HCEC 1CT (cell line): Measurements from ENCODE around the gene BUD13.

Experiments
- DNase-seq: peaks from one replicate; pipeline ENCODE4 v3.0.0-alpha.2; 2017

Gene BUD13

DNA sequence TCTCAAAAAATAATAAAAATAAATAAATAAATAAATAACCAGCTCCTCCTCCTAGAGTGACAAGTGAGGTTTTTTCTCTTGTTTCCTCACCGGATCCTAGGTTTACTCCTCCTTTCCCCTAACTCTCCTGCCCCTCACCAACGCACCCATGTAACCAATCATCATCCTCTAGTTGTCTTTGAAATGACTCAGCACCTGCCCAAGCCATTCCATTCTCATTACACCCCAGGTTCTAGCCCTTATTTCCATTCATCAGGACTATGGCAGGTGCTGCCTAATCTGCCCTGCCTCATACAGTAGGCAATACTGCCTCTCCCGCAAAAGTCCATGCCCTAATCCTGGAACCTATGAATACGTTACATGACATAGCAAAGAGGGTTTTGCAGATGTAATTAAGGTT is 60.4 kb downstream of the BUD13 start:
- no peak for DNase-seq

DNA sequence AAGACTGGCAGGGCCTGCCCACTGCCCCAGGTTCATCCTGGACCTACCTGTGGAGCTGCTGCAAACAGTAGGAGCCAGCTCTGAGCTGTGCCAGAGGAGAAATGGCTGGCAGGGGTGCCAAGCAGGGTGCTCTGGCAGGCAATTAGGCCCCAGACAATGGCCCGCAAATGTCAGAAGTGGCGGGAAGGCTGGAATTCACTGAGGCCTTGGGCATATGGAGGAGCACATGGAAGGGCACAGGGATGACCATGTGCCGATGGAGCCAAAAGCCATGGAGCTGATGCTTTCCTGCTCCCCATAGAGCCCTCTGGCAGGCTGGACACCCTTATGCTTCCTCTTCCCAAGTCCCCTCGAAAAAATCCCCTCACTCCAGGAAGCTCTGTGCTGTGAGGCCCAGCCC is 62.0 kb downstream of the BUD13 start:
- no peak for DNase-seq

DNA sequence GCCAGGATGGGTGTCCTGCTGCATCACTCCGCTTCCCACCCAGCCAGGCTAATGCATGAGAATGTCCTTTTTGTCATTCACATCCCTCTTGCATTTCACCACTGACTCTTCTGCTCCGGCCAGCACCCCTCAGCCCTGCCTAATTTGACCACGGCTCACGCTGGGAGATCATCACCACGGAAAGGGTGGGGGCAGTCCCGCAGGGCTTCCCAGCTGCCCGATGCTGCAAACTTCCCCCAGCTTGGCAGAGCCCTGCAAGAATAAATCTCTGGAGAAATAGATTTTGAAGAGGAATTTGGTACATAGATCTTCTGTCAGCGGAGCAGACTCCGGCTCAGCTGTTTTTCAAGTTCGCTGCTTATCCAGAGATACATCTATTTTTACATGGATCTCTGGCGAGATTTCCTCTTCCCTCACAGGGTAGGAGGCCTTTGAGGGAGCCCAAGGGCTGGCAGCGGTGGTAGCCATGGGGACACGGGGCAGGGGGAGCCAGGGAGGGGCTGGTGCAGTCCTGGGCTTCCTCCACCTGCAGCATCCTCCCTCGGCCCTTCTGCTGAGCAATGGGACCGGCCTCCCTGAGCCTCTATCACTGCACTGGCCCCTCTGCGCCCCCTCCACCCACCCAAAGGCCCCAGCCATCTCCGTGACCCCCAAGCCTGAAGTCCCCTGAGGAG is 62.6 kb downstream of the BUD13 start:
- no peak for DNase-seq

DNA sequence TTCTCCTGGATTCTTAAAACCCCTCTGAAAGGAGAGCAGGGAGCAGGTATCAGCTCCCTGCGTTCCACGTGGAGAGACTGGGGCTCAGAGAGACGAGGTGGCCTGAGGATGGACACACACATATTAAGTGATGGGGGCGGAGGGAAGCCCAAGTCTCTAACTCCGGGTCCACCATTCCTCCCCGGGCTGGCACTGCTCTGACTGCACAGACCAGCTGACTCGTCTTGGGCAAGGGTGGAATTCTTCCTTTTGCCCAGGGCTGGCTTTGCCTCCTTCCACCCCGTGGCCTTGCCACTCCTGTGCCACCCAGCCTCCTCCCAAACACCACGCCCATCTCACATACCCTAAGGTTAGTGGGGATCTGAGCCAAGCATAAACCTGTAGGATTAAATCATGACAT is 65.0 kb downstream of the BUD13 start:
- DNase-seq, result no peak

DNA sequence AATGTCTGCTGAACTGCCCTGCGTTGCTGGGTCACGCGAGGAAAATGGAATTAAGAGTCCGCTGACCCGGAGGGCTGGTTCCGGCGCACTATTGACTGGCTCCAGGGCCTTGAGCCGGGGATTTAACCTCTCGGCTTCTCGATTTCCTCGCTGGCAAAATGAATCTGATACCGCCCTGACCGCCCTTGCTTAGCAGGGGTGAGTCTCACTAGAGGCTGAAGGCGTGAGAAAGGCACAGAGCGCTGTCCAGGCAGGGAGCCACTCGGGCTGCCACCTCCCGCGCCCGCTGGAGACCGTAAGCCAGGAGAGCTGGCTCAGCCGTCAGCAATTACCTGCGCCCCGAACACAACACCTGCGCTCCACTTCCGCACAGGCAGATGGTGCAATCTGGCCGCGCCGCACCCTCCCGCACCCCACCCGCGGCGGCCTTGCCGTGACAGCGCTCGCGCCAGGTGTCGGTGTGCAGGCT is 65.6 kb downstream of the BUD13 start:
- no peak for DNase-seq

DNA sequence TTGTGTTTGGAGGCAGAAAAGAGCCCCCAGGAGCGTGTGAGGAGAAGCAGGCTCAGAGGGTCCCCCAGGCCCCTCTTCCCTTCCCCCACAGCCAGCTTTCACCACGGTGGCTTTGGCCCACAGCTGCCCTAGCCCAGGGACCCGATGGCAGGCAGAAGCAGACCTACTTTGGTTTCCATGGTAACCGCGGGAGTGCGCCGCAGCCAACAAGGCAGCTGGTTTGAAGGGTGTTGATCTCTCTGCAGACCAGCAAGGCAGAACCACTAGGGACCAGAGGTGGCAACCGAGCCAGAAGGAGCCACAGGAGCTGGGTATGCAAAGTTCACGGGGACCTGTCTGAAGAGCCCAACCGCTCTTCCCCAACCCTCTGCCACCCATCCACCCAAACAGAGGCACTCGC is 69.4 kb downstream of the BUD13 start:
- no peak for DNase-seq

DNA sequence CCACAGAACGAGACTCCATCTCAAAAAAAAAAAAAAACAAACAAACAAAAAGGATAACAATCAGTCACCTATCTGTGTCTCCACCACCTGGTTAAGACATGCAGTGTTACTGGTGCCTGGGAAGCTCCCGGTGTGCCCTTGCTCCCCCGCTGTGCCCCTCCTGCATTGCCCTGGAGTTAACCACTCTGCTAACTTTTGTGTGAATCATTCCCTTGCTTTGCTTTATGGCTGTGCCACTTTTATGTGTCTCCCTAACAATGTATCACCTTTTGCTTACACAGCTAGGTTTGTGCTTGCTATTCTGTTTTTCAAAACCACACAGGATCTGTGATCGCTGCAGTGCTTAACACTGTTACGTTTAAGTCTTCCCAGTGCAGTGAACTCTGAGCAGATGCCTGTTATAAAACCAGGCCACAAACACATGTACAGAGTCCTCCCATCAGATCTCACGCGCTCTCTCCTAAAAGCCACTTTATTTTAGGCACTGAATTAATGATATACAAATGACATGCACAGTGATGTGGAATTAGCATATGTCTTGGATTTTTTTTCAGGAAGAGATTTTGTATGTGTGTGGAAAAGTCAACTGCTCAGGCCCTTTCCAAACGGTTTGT is 69.9 kb downstream of the BUD13 start:
- DNase-seq, result no peak

DNA sequence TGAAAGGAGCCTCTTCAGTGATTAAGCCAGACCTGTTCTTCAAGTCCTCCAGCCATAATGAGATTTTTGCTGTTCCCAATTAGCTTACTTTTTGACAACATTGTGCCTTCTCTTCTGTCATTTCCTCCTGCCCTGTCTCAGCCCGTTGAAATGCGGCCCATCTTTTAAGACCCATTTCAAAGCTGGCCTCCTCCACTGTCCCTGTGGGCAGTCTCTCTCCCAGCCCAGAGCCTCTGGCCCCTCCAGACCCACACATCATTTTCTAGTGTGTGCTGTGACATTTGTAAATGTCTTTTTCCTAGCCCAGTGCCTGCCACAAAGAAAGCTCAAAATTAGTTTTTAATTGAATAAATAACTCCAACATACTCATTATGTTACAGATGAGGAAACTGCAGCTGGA is 70.9 kb downstream of the BUD13 start:
- DNase-seq, result no peak

DNA sequence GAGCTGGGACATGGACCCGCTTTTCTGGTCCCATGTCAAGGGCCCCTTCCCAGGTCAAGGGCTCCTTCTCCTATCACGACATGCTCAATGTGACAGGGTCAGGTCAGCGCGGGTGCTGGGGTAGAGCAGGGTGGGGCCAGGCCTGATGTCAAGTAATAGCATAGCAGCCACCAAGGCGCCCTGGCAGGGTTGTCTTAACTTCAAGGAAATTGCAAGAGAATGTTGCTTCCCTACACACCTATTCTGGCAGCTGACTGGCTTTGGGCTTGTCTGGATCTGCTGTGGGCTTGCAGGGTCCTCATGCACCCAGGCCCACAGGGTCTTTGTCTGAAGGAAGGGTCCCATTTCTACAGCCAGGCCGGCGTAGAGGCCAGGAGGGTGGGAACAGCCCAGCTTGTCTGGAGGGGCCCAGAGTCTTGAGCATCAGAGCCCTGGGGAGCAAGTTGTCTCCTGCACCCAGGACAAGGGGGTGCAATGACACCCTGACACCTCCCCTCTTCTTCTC is 71.4 kb downstream of the BUD13 start:
- DNase-seq, result no peak

DNA sequence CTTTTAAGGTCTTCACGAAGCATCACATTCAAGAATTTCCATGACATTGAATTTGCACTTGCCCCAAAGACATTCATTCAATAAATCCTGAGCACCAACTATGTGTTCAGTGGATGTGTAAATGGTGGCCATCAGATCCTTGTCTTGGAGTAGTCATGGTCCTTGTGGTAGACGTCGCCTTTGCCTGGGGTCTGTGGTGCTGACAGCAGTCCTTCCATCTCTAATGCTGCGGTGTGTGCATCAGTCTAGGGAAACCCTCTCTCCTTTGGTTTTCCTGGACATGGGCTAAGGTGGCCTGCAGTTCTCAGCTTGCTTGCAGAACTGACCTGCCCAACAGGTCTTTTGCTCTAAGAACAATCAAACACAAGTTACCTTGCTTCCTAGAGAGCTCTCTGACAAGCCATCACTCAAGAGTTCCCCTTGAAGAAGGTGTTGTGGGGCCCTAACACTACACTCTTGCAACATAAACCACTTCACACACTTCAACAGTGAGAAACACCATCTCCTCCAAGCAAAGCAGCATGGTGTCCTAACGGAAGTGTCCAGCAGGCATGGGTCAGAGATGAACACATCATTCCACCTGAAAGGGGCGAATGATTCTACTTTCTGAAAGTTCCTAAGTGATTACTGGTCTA is 72.1 kb downstream of the BUD13 start:
- no peak for DNase-seq
